Endometrial microvascular endothelial cells (primary cell): ENCODE measurements around the gene COL24A1. TPM values are rescaled to one million over a fixed set of nuclear protein-coding genes. Genes with fewer than 3 reads are reported as not detected.
"Not testable (repeated sequence)": the region's sequence is repeated elsewhere in the genome, so short reads cannot be mapped to it uniquely, and the experiment has no call there.

Source experiments
- in situ Hi-C: cut with HindIII; loops from 2 replicates; pipeline ENCODE4 v1.10.0; 2017; ENCODE audit warnings: low sequenced_read_pairs, low pct_unique_long_range_greater_than_20kb; ENCODE audit errors: inconsistent ontology term
- total RNA-seq: library from RNA; depleted of rRNA; stranded (reverse); fragments of >200 nt; gene quantifications from one replicate; pipeline ENCODE4 v1.2.3, GENCODE V29; 2015; ENCODE audit errors: inconsistent ontology term

The COL24A1 gene
- total RNA-seq, 1 donor from 2014 or later: not detected

DNA sequence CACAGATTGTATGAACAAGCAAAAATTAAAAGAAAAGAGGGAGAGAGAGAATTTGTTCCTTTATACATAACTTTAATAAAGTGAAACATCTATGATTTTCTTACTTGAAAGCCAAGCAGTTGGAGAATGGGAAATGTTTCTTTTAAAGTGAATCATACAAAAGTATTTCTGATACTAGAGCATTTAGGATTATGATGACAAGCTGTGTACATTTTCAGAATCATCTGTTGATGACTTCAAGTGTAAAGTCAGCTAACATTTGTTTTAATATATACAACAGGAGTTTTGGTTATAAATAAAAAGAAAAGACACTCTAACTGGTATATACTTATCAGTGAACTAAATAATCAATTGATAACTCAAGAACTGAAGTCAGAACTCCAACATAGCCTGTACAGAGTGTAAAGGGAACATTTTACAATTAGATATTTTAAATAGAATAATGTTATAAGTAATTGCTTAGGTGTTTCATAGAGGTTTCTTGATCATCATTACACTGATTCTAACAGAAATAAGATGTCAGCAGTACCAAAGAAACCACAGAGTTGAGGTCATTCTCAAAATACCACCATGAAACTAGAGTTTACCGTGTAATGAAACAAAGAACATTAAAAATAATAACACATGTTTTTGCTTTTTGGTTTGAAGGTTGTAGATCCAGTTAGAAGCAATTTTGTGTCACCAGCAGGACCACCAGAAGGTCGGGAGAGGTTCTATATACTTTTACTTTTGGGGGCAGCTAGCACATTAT is 103.4 kb downstream of the COL24A1 start:
- in situ Hi-C loops: no loop called here

DNA sequence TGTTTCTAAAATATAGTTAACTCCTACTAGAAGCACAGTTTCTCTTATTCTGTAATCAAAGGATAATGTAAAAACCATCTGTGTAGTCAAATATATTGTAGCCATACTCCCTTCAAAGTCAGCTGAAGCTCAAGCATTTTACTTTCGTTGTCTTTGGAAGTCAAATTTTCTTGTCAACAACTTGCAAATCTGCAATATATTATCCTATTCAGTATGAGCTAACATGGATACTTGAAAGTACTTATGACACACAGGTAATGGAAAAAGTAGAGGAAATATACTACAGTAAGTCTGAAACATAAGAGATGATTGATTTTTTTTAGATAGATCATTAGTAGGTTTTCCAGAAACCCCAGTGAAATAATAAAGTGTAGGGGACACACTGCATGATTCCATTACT is 121.5 kb downstream of the COL24A1 start:
- in situ Hi-C loops: no loop called here

DNA sequence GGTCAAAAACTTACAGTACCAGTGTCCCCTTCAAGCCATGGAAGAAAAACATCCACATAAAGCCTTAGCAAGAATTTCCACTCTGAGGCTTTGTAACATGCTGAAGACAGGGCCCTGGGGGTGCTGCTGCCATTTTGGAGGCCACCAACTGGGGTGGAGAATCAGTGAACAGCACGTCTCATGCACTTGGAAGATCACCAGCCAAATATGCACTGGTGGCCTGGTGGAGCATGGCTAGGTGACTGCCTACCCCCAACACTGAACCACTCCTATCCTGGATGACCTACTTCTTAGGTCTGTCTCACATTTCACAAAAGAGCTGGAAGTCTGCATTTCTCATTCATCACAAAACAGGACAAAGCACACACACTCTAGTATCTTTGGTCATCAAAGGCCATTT is 126.4 kb downstream of the COL24A1 start:
- in situ Hi-C loops: no loop called here

DNA sequence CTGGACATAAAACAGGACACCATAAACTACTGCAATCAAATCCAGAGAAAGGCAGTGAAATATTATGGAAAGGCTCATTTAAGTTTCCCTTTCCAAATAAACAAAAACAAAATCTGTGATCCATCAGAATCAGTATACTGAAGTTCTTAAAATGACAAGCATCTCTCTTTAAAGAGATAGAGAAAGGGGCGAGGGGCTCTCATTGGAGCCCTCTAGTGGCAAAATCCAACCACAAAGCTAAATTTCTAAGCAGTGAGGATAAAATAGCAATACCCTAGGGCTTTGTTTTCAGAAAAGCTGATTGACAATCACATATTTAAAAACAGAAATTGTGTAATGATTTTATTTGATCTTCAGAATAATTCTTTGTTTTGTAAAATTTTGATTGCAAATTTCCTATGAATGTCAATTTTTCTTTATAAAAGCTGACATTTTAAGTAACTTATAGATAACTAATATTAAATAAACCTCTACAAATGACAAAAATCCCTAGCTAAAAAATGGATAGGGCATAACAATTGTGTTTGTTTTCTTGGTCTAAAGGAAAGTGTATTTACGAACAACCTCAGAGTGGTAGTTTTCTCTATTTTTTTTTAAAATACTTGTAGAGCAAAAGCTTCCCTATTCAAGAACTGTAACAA is 138.2 kb downstream of the COL24A1 start:
- in situ Hi-C loops: no loop called here

DNA sequence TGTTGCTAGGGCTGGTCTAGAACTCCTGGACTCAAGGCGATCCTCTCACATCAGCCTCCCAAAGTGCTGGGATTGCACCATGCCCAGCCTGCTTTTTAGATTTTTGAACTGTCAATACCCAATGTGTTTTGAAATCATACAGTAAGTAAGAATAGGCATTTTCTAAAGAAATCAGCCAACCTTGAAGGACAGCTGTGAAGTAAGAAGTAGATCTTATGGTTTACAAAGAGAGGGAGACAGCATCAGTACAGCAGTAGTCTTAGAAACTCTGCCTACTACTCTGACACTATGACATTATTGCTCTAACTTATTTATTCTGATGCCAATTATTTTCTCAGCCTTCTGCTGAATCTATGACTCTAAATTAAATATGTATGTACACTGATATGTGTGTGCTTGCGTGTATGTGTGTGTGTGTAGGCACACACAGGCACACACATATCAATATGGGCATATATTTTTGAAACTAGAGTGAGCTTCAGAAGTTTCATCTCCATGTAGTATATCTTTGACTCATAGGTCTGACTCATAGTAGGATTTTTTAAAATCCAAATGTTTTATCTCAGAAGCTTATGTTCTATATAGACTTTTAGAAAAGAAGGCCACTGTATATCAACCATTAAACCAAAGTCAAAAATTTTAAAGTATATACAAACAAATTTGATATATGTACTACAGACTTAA is 140.4 kb downstream of the COL24A1 start:
- in situ Hi-C loops: no loop called here

DNA sequence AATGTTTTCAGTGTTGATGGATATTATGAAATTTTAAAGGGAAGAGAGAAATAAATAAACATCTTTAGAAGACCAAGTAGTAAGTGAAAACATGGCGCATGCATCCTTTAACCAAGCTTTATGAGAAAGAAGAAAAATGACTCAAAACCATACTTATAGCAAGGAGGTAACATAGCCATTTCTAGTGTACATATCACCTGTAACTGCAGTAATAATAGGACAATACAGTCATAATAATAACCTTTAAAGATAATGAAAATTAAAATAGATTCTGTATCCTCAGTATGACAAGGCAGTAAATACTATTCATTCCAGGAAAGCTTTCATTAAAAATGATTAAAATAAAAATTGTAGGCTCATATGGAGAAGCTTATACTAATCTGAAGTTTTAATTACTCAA is 141.2 kb downstream of the COL24A1 start:
- in situ Hi-C loops: no loop called here

DNA sequence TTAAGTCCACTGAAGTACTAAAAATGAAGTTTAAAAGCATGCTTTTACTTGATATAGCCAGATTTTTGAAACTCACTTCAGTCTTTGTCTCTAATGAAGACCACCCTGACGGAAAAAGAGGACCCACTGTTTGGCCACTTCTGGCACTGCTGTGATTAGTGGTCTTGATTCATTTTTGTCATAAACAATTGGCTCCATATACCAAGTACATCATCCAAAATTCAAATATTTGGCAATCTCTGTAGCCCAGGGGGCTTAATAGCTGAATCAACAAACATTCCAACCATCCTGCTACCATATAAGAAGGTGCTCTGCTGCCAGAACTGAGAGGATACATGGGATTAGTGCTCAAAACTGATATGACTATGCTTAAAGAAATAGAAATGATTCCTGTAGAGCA is 156.0 kb downstream of the COL24A1 start:
- in situ Hi-C loops: no loop called here

DNA sequence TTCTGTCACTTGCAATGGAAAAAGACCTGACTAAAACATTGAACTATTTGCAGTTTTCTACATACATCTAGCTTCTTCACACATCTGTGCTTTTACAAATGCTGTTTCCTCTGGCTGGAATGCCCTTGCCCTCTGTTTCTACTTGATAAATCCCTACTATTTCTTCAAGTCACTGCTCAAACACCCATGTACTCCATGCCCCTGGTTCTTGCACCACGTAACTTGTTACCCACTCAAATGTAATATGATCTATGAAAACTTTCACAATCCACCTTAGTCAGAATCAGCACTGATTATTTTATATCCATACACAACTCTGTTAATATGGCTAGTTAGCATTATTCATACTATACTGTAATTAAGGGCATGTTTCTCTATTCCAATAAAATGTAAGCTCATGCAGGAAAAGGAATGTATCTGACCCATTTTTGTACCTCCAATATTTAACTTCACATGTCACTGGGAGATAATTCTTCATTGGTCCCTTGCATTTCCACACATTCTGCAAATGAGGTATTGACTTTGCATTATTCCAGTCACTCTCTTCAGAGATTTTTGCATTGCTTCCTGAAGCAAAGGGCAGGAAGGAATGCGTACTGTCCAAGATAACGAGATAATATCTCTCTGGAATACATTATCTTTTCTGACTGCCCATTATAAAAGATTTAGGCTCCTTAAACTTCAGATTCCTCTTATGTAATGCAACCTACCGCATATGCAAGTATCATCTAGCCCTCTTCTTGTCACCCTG is 158.3 kb downstream of the COL24A1 start:
- in situ Hi-C loops: no loop called here

DNA sequence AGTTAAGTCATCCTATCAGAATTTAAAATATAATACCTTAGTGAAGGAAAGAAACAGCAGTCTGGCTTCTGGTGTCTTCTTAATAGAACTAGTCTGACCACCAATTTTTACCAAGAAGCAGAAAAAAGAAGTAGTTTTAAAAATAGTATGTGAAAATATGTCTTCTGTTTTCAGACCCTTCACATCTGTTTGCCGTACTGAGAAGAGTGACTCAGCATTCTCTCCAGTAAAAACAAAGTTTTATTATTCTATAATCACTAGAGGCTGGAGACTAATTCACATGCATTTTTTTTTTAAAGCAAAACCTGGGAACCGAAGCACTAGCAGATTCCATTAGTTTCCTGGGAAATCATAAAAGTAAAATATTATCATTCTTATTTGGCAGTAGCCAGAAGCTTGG is 163.8 kb downstream of the COL24A1 start:
- in situ Hi-C loops: no loop called here

DNA sequence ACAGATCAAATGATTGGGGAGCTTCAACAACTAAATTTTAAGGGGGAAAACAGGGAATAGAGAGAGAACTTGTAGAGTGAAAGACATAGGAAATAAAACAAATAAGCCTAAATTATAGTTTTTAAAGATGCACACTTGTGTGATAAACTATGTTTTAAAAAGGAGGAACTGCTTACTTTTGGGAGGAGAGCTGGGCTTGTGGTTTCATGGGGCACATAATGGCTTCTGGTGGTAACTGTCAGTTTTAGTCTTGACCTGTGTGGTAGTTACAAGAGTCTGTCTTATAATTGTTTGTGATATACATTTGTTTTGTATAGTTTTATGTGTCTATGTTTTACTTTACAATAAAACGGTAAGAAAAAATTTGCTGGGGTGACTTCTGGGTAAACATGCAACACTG is 165.3 kb downstream of the COL24A1 start:
- in situ Hi-C loops: no loop called here

DNA sequence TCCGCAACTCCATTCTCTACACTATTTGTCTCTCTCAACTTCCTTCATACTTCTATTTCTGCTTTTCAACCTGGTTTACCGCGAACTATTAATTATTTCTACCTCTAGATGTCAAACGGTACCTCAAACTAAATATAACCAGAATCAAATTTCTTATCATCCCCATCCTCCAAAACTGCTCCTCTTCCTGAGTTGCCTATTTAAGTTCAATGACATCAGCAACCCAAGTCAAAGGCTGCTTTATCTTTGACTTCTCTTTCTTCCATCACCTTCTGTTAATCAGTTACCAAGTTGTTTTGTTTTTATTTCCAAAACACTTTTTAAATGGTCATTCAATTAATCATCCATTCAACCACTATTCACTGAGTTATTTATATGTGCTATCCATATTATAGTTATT is 171.9 kb downstream of the COL24A1 start:
- in situ Hi-C loops: no loop called here

DNA sequence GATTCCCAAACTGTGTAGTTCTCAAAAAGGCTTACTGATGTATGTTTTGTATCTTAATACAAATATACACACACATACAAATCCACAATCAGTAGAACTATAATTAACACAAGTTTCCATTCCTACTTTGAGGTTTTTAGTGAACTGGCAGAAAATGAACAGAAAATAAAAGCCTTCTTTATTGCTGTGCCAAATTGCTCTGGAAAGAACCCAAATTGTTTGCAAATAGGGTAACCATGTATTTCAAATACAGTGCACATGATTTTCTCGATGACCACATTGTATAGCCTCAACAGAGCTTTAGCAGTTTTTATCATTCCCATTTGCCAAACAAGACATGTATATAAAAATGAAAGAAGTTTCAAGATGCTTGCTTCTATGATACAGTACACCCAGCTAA is 173.3 kb downstream of the COL24A1 start:
- in situ Hi-C loops: no loop called here

DNA sequence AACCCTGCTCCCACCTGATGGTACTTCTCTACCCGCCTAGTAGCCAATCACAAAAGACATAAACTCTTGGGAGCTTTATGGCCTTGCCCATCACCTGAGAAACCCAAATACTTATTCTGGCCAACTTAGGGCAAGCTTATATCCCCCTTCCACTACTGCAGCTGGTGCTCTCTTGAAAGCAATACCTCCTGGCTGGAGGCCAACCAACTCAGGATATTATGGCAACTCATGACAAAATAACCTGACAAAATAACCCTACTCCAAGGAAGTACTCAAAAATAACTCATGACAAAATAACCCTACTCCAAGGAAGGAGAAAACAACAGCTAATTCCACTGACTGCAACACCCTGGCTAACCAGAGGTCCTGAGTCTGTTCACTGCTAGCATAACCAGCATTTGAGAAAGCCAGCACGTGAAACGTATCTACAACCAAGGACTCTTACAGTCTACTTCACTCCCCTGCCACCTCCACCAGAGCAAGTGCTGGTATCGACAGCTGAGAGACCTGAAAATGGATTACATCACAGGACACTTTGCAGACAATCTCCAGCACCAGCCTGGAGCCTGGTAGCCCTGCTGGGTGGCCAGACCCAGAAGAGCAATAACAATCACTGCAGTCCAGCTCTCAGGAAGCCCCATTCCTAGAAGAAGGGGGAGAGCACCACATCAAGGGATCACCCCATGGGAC is 179.9 kb downstream of the COL24A1 start:
- in situ Hi-C loops: no loop called here

DNA sequence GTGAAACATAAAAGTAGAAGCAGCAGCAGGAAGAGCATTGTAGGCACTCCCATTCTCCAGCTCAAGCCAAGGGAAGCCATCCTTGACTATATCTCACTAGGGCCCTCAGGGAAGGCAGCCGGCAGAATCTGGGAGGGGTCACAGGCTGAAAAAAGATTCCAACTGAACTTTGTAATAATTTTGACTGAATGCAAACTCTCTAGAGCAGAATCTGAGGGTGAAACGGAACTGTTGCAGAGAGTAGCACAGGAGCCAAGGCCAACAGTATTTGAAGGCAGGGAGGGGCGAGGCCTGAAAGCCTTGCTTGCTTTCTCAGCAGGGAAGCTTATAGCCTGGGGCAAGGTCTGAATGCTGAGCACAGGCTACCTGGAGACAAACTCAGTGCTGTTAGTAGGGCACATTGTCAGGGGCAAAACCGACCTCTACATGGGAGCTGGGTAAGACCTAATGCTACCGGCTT is 180.6 kb downstream of the COL24A1 start:
- in situ Hi-C loops: no loop called here

DNA sequence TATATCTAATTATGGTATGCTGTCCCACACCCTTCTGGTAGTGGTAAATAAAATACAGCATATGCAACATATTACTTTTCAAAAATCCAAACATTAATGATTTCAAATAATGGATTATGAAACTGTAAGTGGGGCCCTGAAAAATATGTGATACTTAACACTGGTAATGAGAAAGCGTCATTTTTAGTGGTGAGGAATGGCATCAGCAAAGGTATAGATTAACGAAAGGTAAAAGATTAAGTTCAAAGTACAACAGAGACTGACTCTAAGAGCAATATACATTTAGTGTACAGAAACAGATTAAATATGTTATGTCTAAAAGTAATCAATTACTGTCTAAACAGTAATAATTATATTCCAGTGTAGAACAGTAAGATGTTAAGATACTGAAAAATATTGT is 194.1 kb downstream of the COL24A1 start:
- in situ Hi-C loops: no loop called here

DNA sequence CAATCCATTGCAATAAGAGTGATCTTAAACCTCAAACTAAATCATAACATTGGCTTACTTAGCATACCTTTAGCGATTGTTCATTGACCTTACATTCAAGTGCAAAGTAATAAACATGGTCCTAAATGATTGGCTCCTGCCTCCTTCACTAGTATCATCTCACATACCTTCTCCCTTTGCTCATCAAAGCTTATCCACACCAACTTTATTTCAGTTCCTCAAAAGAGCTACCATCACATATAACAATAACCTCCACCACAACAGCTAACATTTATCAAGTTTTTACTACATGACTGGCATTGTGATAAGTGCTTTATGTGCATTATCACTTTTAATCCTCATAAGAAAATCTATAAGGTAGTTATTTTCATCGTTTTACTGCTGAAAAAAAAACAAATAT is 198.8 kb downstream of the COL24A1 start:
- in situ Hi-C loops: no loop called here

DNA sequence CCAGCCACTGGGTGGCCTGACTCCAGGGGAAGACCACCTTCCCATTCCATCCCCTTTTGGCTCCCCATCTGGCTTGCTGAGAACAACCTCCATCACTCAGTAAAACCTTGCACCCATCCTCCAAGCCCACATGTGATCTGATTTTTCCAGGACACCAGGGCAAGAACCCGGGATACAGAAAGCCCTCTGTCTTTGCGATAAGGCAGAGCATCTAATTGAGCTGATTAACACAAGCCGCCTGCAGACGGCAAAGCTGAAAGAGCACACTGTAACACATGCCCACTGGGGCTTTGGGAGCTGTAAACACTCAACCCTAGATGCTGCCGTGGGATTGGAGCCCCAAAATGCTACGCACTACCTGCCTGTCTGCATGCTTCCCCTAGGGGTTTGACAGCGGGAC is 201.4 kb downstream of the COL24A1 start:
- in situ Hi-C loops: not testable (repeated sequence)

DNA sequence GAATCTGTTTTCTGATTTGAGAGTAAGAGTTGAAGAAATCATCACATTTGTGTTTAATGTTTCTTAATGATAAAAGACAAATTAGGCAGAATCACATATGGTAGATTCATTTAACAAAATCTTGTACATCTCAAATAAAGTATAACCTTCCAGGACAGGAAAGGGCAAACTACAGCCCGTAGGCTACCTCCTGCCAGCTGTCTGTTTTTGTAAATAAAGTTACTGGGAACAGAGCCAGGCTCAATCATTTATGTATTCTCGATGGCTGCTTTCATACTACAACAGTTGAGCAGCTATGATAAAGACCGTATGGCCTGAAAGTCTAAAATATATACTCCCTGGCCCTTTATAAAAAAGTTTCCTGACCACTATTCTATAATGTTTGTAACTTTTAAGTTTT is 204.1 kb downstream of the COL24A1 start:
- in situ Hi-C loops: no loop called here

DNA sequence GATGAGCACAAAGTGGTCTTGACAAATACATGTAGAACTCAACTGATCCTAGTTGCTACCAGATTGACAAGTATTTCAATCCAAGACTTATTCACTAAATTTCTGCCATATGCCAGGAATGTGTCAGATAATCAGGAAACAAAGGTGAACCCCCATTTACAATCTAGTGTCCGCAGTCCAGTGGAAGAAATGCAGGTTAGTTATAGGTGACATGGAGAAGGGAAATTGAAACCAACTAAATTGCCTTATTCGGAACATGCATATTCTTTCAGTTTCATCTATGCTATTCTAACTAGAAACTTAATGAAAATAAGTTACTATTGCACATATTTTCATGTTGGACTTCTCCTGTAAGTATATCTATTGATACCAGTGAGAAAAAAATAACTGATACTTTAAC is 209.4 kb downstream of the COL24A1 start:
- in situ Hi-C loops: no loop called here
